ENCODE results near the gene OSMR.
A peak's percentile ranks its signal among the peaks of the same experiment; 100 is the strongest.

OSMR gene

GRCh38 chr5:38883842-38884241, 38.0 kb downstream of the OSMR start:
- DNase-seq (ENCODE audit: low read depth), result no peak
- H3K4me3 ChIP-seq (ENCODE audit: low read depth, low read length), result no peak overlapping the region
- no peak for TF ChIP-seq CTCF (IDR thresholded peaks at IDR 0.05; ENCODE audit: insufficient read depth, low read depth, low read length, missing control alignments)

- no peak overlapping the region for H3K4me3 ChIP-seq (ENCODE audit: low read depth, low read length)
- no peak for DNase-seq (ENCODE audit: low read depth)
- no peak for TF ChIP-seq CTCF (IDR thresholded peaks at IDR 0.05; ENCODE audit: insufficient read depth, low read depth, low read length, missing control alignments)
Measured at GRCh38 chr5:38885208-38885607, 39.4 kb downstream of the OSMR start.

GRCh38 chr5:38888041-38888440, 42.2 kb downstream of the OSMR start:
- TF ChIP-seq CTCF (IDR thresholded peaks at IDR 0.05; ENCODE audit: insufficient read depth, low read depth, low read length, missing control alignments), result no peak
- H3K4me3 ChIP-seq (ENCODE audit: low read depth, low read length), result no peak overlapping the region
- DNase-seq (ENCODE audit: low read depth), result no peak

- TF ChIP-seq CTCF (IDR thresholded peaks at IDR 0.05; ENCODE audit: insufficient read depth, low read depth, low read length, missing control alignments), result no peak
- no peak for DNase-seq (ENCODE audit: low read depth)
- H3K4me3 ChIP-seq (ENCODE audit: low read depth, low read length), result no peak overlapping the region
Measured at GRCh38 chr5:38889424-38889823, 43.6 kb downstream of the OSMR start.

GRCh38 chr5:38891563-38891962, 45.8 kb downstream of the OSMR start:
- no peak for DNase-seq (ENCODE audit: low read depth)
- no peak overlapping the region for H3K4me3 ChIP-seq (ENCODE audit: low read depth, low read length)
- TF ChIP-seq CTCF (IDR thresholded peaks at IDR 0.05; ENCODE audit: insufficient read depth, low read depth, low read length, missing control alignments), result no peak

GRCh38 chr5:38892363-38892762, 46.6 kb downstream of the OSMR start:
- TF ChIP-seq CTCF (IDR thresholded peaks at IDR 0.05; ENCODE audit: insufficient read depth, low read depth, low read length, missing control alignments), result no peak
- H3K4me3 ChIP-seq (ENCODE audit: low read depth, low read length), result no peak overlapping the region
- DNase-seq (ENCODE audit: low read depth), result peak; percentile 4

GRCh38 chr5:38896760-38897159, 50.9 kb downstream of the OSMR start:
- DNase-seq (ENCODE audit: low read depth), result no peak
- TF ChIP-seq CTCF (IDR thresholded peaks at IDR 0.05; ENCODE audit: insufficient read depth, low read depth, low read length, missing control alignments), result no peak
- H3K4me3 ChIP-seq (ENCODE audit: low read depth, low read length), result no peak overlapping the region

All from GM12865 (cell line).